LNCAP (cell line): ENCODE results near the gene MKNK2.

ENCODE experiments used
- CTCF ChIP-seq: fragments of 450-650 bp; IDR thresholded peaks from 2 replicates; pipeline ENCODE4 v1.5.1; 2017; ENCODE audit warnings: mild to moderate bottlenecking

The MKNK2 gene

GRCh38 chr19:2013683-2013961 lies 37.4 kb downstream of the MKNK2 start:
- TF ChIP-seq CTCF, result no peak

DNA sequence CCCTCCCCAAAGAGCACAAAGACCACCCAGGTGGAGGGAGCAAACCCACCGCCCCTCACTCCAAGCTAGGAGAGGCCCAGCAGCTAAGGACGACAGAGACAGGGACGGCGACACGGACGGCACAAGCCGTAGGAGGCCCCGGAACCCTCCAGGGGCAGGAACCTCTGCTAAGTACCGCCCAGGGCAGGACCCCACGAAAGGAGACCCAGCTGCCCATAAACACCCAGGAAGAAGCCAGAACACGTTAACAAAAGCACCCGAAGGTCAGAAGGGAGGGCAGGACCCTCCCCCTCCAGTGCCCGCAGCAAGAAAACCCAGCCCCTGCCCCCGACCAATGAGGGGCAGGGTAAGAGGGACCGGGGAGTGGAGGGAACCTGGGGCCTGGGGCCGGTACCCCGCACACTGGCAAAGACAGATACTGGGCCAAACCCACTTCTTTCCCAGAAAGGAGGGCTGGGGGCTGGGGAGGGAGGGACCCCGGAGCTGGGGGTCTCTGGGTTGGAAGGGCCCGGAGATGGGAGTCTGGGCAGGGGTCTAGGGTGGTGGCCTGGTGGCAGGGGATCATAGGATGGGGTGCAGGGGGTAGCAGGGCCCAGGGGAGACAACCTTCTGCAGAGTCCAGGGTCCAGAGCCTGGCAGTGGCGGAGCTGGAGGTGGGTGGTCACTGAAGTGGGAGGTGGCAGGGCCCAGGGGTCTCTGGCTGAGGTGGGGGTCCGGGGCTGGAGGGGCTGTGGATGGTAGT lies 37.9 kb downstream of the MKNK2 start:
- TF ChIP-seq CTCF, result no peak

DNA sequence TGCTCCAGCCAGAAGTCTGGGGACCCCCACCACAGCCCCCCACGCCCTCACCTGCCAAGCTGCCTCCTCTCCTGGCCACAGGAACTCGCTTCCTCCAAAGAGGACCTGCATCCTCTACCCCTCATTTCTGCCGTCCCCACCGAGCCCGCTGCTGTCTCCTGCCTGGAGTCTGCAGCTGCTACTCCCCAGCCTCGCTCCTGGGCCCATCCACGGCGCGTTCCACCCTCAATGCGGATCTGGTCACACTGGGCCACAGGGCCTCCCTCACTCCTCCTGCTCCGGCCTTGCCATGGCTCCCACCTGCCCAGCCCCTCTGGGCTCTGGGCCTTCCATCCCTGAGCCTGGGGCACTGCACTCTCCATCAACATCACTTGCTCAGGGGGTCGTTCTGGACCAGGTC lies 39.9 kb downstream of the MKNK2 start:
- no peak for TF ChIP-seq CTCF

DNA sequence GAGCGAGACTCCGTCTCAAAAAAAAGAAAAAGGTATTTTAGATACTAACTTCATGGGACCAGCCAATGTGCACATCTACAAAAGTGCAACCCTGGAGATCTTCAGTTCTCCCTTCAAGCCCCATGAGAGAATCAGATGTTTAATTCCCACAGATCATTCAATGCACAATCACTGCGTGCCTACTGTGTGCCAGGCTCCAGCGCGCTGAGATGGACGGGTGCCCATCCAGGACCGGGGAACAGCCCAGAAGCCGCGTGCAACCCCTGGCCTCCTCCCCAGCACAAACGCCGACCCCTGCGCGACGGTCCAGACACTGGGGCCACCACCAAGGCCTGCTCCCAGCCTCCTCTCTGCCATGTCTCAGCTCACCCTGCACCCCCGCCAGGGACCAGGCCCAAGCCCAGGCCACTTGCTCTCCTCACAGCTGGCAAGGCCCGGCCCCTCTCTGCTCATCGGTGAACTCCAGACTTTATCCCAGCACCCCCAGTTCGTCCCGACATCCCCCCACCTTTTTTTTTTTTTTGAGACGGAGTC lies 40.8 kb downstream of the MKNK2 start:
- no peak for TF ChIP-seq CTCF

- TF ChIP-seq CTCF, result no peak
Observed at GRCh38 chr19:2003874-2004273, 47.2 kb downstream of the MKNK2 start.

DNA sequence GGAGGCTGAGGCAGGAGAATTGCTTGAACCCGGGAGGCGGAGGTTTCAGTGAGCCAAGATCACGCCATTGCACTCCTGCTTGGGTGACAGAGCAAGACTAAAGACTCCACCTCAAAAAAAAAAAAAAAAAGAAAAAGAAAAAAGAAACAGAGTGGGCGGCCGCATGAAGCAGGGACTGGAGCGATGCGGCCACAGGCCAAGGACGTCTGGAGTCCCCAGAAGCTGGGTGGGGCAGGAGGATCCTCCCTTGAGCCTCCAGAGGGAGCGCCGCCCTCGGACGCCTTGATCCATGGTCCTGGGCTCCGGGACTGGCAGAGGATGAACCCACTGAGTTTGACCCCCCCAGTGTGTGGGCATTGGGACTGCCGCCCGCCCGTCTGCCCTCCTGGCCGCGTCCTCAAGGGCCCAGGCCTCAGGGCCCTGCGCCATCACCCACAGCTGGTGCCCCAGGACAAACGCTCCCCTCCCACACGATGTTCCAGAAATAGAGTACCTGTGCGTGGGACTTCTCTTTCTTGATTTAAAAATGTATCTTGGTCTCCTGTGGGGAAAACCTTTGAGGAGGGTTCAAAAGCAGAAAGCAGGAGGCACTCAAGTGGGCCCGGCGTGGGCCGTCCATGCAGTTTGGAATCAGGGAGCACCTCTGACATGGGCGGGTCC lies 51.1 kb downstream of the MKNK2 start:
- no peak for TF ChIP-seq CTCF

GRCh38 chr19:1998712-1999708 lies 52.0 kb downstream of the MKNK2 start:
- no peak for TF ChIP-seq CTCF
